Measurements from ENCODE around the gene NAPEPLD. TPM values are rescaled to one million over a fixed set of nuclear protein-coding genes. Genes with fewer than 3 reads are reported as not detected.
"Not testable (repeated sequence)": the region's sequence is repeated elsewhere in the genome, so short reads cannot be mapped to it uniquely, and the experiment has no call there.

Gene NAPEPLD
- total RNA-seq, 4 donors from 2014 or later, result 1.5 to 8.4 (median 4.7) TPM

GRCh38 chr7:103065667-103066066 is 83.2 kb downstream of the NAPEPLD start:
- TF ChIP-seq POLR2A (IDR thresholded peaks at IDR 0.05), result no peak
- peak in 2 of 6 experiments; percentile 41 for TF ChIP-seq CTCF (IDR thresholded peaks at IDR 0.05)
- no peak for DNase-seq
- Histone ChIP-seq H3K4me3 (no peak overlapping the region), H3K36me3 (no peaks in the 10 kb centered on the region), H3K4me1 (no peaks in the 10 kb centered on the region), H3K27ac (no peak overlapping the region), H3K9me3 (no peaks in the 10 kb centered on the region), H3K27me3 (no peaks in the 10 kb centered on the region)
- 0 to 17% methylated on average over 1 of the region's 1 CpG for whole genome bisulfite sequencing, 2 donors
- intact Hi-C loops (cut with DNase I), result no loop called here

GRCh38 chr7:103063895-103064294 is 85.0 kb downstream of the NAPEPLD start:
- Histone ChIP-seq H3K4me1 (no peaks in the 10 kb centered on the region), H3K27me3 (no peaks in the 10 kb centered on the region), H3K36me3 (no peaks in the 10 kb centered on the region), H3K9me3 (no peaks in the 10 kb centered on the region), H3K27ac (no peak overlapping the region), H3K4me3 (no peak overlapping the region)
- WGBS, 2 donors, result 81 to 95% methylated on average over 2 to 3 of the region's 3 CpGs
- TF ChIP-seq CTCF (IDR thresholded peaks at IDR 0.05), result no peak
- TF ChIP-seq POLR2A (IDR thresholded peaks at IDR 0.05), result no peak
- no peak for DNase-seq
- intact Hi-C loops (cut with DNase I), result no loop called here

- intact Hi-C loops (cut with DNase I), result no loop called here
- DNase-seq, result no peak
- Histone ChIP-seq H3K36me3 (no peaks in the 10 kb centered on the region), H3K9me3 (no peaks in the 10 kb centered on the region), H3K27me3 (no peaks in the 10 kb centered on the region), H3K27ac (no peak overlapping the region), H3K4me1 (no peaks in the 10 kb centered on the region), H3K4me3 (no peak overlapping the region)
- TF ChIP-seq POLR2A (IDR thresholded peaks at IDR 0.05), result no peak
- no peak for TF ChIP-seq CTCF (IDR thresholded peaks at IDR 0.05)
- 22 to 35% methylated on average over 2 of the region's 2 CpGs for WGBS, 2 donors
These were observed 89.4 kb downstream of the NAPEPLD start for GRCh38 chr7:103059471-103059870.

- intact Hi-C loops (cut with DNase I), result no loop called here
- no peak overlapping the region for H3K27ac ChIP-seq
- no peak for DNase-seq
- no peaks in the 10 kb centered on the region for H3K36me3 ChIP-seq
- no peaks in the 10 kb centered on the region for H3K27me3 ChIP-seq
- no peaks in the 10 kb centered on the region for H3K9me3 ChIP-seq
- no peaks in the 10 kb centered on the region for H3K4me1 ChIP-seq
- TF ChIP-seq CTCF (IDR thresholded peaks at IDR 0.05) (no peak), POLR2A (IDR thresholded peaks at IDR 0.05) (no peak)
- H3K4me3 ChIP-seq, result no peak overlapping the region
These were observed 90.8 kb downstream of the NAPEPLD start for GRCh38 chr7:103058122-103058521.

- H3K27ac ChIP-seq; H3K9me3 ChIP-seq; H3K36me3 ChIP-seq; H3K27me3 ChIP-seq; H3K4me3 ChIP-seq; H3K4me1 ChIP-seq; intact Hi-C loops (cut with DNase I); DNase-seq: not testable (repeated sequence)
- WGBS, 2 donors, result 74 to 87% methylated on average over 1 of the region's 1 CpG
These were observed 92.9 kb downstream of the NAPEPLD start for GRCh38 chr7:103056006-103056405.

GRCh38 chr7:103051519-103051918 is 97.4 kb downstream of the NAPEPLD start:
- intact Hi-C loops (cut with DNase I), result no loop called here
- no peak overlapping the region for H3K4me3 ChIP-seq
- TF ChIP-seq POLR2A (IDR thresholded peaks at IDR 0.05) (no peak), CTCF (IDR thresholded peaks at IDR 0.05) (no peak)
- DNase-seq, result no peak
- no peaks in the 10 kb centered on the region for H3K27me3 ChIP-seq
- H3K27ac ChIP-seq, result no peak overlapping the region
- H3K36me3 ChIP-seq, result no peaks in the 10 kb centered on the region
- H3K4me1 ChIP-seq, result no peaks in the 10 kb centered on the region
- no peaks in the 10 kb centered on the region for H3K9me3 ChIP-seq
- WGBS, 2 donors, result 94 to 95% methylated on average over 6 of the region's 6 CpGs
